Stimulated activated CD4-positive, alpha-beta T cell treated with anti-CD3 and anti-CD28 coated beads, TNF-alpha, amount 100 ng/mL, for 1 hour (primary cell): Measurements from ENCODE around the gene MARK2.
"Not testable (repeated sequence)": the region's sequence is repeated elsewhere in the genome, so short reads cannot be mapped to it uniquely, and the experiment has no call there.

Source experiments
- DNase-seq, 3 donors: peaks; one replicate each; pipeline ENCODE4 v3.0.0-alpha.2; 2020; ENCODE audit warnings: low read depth in 3 of 3, low spot score in 1 of 3

Gene MARK2

GRCh38 chr11:63838678-63839507, at the start of gene MARK2:
Gene MARK2, plus strand, starts transcription at chr11:63839110. Its CDS starts 397 bp downstream, at chr11:63839507.
- peak; percentile 99 to 100 (median 100) for DNase-seq

- DNase-seq: no peak
Measured at GRCh38 chr11:63791495-63792167, 47.3 kb upstream of the MARK2 start.

- no peak for DNase-seq
Measured at GRCh38 chr11:63793161-63793560, 45.7 kb upstream of the MARK2 start.

- no peak for DNase-seq
Measured at GRCh38 chr11:63795066-63795465, 43.8 kb upstream of the MARK2 start.

- no peak for DNase-seq
Measured at GRCh38 chr11:63800921-63801320, 38.0 kb upstream of the MARK2 start.

- no peak for DNase-seq
Measured at GRCh38 chr11:63802637-63803414, 36.1 kb upstream of the MARK2 start.

GRCh38 chr11:63804259-63804658, 34.7 kb upstream of the MARK2 start:
- DNase-seq: no peak

GRCh38 chr11:63805844-63806415, 33.0 kb upstream of the MARK2 start:
- DNase-seq: no peak

GRCh38 chr11:63810383-63810782, 28.5 kb upstream of the MARK2 start:
- not testable (repeated sequence) for DNase-seq

- no peak for DNase-seq
Measured at GRCh38 chr11:63811522-63811921, 27.4 kb upstream of the MARK2 start.

- peak; percentile 24 to 55 (median 29) for DNase-seq
Measured at GRCh38 chr11:63813035-63813562, 25.8 kb upstream of the MARK2 start, which contains the start of gene SPINDOC. Gene SPINDOC, plus strand, starts transcription at chr11:63813456. Its CDS starts 231 bp downstream, at chr11:63813687.

GRCh38 chr11:63813563-63814382, 25.1 kb upstream of the MARK2 start:
- no peak for DNase-seq

GRCh38 chr11:63814383-63814736, 24.6 kb upstream of the MARK2 start:
- DNase-seq: no peak

- DNase-seq: no peak
Measured at GRCh38 chr11:63816166-63816565, 22.7 kb upstream of the MARK2 start.

- no peak for DNase-seq
Measured at GRCh38 chr11:63816732-63817131, 22.2 kb upstream of the MARK2 start.

- DNase-seq: no peak
Measured at GRCh38 chr11:63817758-63818498, 21.0 kb upstream of the MARK2 start.

- no peak for DNase-seq
Measured at GRCh38 chr11:63818609-63819008, 20.3 kb upstream of the MARK2 start.

GRCh38 chr11:63821411-63821810, 17.5 kb upstream of the MARK2 start:
- DNase-seq: no peak

- no peak for DNase-seq
Measured at GRCh38 chr11:63826471-63827190, 12.3 kb upstream of the MARK2 start.
